Sigmoid colon (tissue), 3 donors: Measurements from ENCODE around the gene STAC.

Experiments
- POLR2A ChIP-seq, 2 donors: fragments of 450-650 bp; IDR thresholded peaks; one replicate each; pipeline ENCODE4 v1.6.1; 2016; ENCODE audit warnings: antibody characterized with exemption in 2 of 2, mild to moderate bottlenecking in 2 of 2, moderate library complexity in 2 of 2
- TF ChIP-seq, protein P1 (sequence below), 4 experiments: fragments of 450-650 bp in 3 of 4; fragments of 200-600 bp in 1 of 4; IDR thresholded peaks; one replicate each; pipeline ENCODE4 v1.5.1; 2016 to 2019; ENCODE audit warnings: antibody characterized with exemption in 4 of 4, mild to moderate bottlenecking in 3 of 4, moderate library complexity in 2 of 4

DNA sequence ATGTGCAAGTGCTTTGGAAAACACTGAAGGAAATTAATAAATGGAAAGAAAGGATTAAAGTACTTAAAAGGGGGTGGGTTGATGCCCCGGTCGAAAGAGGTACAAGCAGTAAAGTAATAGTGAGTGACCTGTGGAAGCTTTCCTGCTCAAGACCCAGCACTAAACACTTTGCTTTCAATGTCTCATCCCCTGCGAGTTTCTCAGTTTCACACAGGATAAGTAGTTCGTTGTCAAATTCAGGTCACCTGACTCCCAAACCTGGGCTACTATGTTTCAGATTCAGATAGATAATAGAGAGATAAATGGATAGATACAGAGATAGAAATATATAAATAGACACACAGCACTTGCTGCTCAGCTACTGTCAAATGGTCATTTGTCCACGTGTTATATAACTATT, 19.6 kb downstream of the STAC start:
- no peak for TF ChIP-seq POLR2A (IDR thresholded peaks at IDR 0.05)
- TF ChIP-seq, protein P1, sequence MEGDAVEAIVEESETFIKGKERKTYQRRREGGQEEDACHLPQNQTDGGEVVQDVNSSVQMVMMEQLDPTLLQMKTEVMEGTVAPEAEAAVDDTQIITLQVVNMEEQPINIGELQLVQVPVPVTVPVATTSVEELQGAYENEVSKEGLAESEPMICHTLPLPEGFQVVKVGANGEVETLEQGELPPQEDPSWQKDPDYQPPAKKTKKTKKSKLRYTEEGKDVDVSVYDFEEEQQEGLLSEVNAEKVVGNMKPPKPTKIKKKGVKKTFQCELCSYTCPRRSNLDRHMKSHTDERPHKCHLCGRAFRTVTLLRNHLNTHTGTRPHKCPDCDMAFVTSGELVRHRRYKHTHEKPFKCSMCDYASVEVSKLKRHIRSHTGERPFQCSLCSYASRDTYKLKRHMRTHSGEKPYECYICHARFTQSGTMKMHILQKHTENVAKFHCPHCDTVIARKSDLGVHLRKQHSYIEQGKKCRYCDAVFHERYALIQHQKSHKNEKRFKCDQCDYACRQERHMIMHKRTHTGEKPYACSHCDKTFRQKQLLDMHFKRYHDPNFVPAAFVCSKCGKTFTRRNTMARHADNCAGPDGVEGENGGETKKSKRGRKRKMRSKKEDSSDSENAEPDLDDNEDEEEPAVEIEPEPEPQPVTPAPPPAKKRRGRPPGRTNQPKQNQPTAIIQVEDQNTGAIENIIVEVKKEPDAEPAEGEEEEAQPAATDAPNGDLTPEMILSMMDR (IDR thresholded peaks at IDR 0.05), result no peak
